Mesenchymal stem cell (in vitro differentiated cells and primary cell): ENCODE results near the gene SGPP2. TPM values are rescaled to one million over a fixed set of nuclear protein-coding genes. Genes with fewer than 3 reads are reported as not detected.
A peak's percentile ranks its signal among the peaks of the same experiment; 100 is the strongest.

ENCODE experiments used
- DNase-seq: peaks from one replicate; pipeline ENCODE4 v3.0.0-alpha.2; 2013
- H2AFZ ChIP-seq: one replicate; pipeline ENCODE4 v1.6.1; 2013; ENCODE audit warnings: low read depth, mild to moderate bottlenecking, control low read depth, inconsistent platforms, low read length, moderate library complexity
- H2AK5ac ChIP-seq: 2 replicates; pipeline ENCODE4 v1.6.1; 2013; ENCODE audit warnings: low read length, moderate library complexity, mild to moderate bottlenecking, inconsistent platforms; ENCODE audit not compliant: severe bottlenecking
- H2BK120ac ChIP-seq: one replicate; pipeline ENCODE4 v1.6.1; 2013; ENCODE audit warnings: low read depth, mild to moderate bottlenecking, inconsistent platforms, low read length, moderate library complexity
- H2BK12ac ChIP-seq, 2 experiments: one replicate each; pipeline ENCODE4 v1.6.1; 2013; ENCODE audit warnings: inconsistent platforms in 2 of 2, low read length in 2 of 2, mild to moderate bottlenecking in 2 of 2, moderate library complexity in 2 of 2, control low read depth in 1 of 2
- H2BK15ac ChIP-seq: one replicate; pipeline ENCODE4 v1.6.1; 2013; ENCODE audit warnings: mild to moderate bottlenecking, low read depth, inconsistent platforms; ENCODE audit not compliant: poor library complexity, severe bottlenecking
- H2BK5ac ChIP-seq: 2 replicates; pipeline ENCODE4 v1.6.1; 2013; ENCODE audit warnings: low read depth, mild to moderate bottlenecking, low read length, control low read depth, inconsistent platforms; ENCODE audit not compliant: poor library complexity, severe bottlenecking
- H3K14ac ChIP-seq, 2 experiments: one replicate each; pipeline ENCODE4 v1.6.1; 2013; ENCODE audit warnings: inconsistent platforms in 2 of 2, low read length in 2 of 2, control low read depth in 1 of 2, mild to moderate bottlenecking in 1 of 2, moderate library complexity in 1 of 2
- H3K18ac ChIP-seq, 2 experiments: one replicate each; pipeline ENCODE4 v1.6.1; 2013; ENCODE audit warnings: inconsistent platforms in 2 of 2, low read length in 2 of 2, control low read depth in 1 of 2, low read depth in 1 of 2, mild to moderate bottlenecking in 1 of 2
- H3K23ac ChIP-seq, 2 experiments: one replicate each; pipeline ENCODE4 v1.6.1; 2013; ENCODE audit warnings: inconsistent platforms in 2 of 2, low read length in 2 of 2, mild to moderate bottlenecking in 2 of 2, moderate library complexity in 2 of 2, control low read depth in 1 of 2
- H3K27ac ChIP-seq: 2 replicates; pipeline ENCODE4 v1.5.1; 2013; ENCODE audit warnings: mild to moderate bottlenecking, moderate library complexity, low read length, control low read depth, inconsistent platforms; ENCODE audit not compliant: poor library complexity, severe bottlenecking
- H3K27me3 ChIP-seq, 2 experiments: 2 replicates each; pipeline versions ENCODE4 v1.6.1 to v1.7.0; 2013; ENCODE audit warnings: low read length in 2 of 2, mild to moderate bottlenecking in 2 of 2, moderate library complexity in 2 of 2, control low read depth in 1 of 2, inconsistent platforms in 1 of 2; ENCODE audit not compliant: control insufficient read depth in 1 of 2, insufficient read depth in 1 of 2
- H3K36me3 ChIP-seq, 2 experiments: 2 replicates each; pipeline versions ENCODE4 v1.6.1 to v1.7.0; 2013; ENCODE audit warnings: low read length in 2 of 2, control low read depth in 1 of 2, inconsistent platforms in 1 of 2, low read depth in 1 of 2, mild to moderate bottlenecking in 1 of 2; ENCODE audit not compliant: insufficient read depth in 2 of 2, control insufficient read depth in 1 of 2
- H3K4ac ChIP-seq, 2 experiments: one replicate each; pipeline ENCODE4 v1.6.1; 2013; ENCODE audit warnings: inconsistent platforms in 2 of 2, low read length in 2 of 2, mild to moderate bottlenecking in 2 of 2, moderate library complexity in 2 of 2, control low read depth in 1 of 2, low read depth in 1 of 2
- H3K4me1 ChIP-seq: 2 replicates; pipeline ENCODE4 v1.6.1; 2013; ENCODE audit warnings: low read depth, low read length, control low read depth; ENCODE audit not compliant: control insufficient read depth, insufficient read depth
- H3K4me2 ChIP-seq: 2 replicates; pipeline ENCODE4 v1.6.1; 2013; ENCODE audit warnings: low read length, mild to moderate bottlenecking, inconsistent platforms; ENCODE audit not compliant: poor library complexity, severe bottlenecking
- H3K4me3 ChIP-seq, 2 experiments: 2 replicates each; pipeline versions ENCODE4 v1.5.1 to v1.7.0; 2013; ENCODE audit warnings: low read length in 2 of 2, mild to moderate bottlenecking in 2 of 2, control low read depth in 1 of 2, low read depth in 1 of 2; ENCODE audit not compliant: insufficient read depth in 1 of 2
- H3K79me1 ChIP-seq: replicated peaks from 2 replicates; pipeline ENCODE4 v1.6.1; 2013; ENCODE audit warnings: mild to moderate bottlenecking, control low read depth, low read length, inconsistent platforms; ENCODE audit not compliant: poor library complexity, severe bottlenecking
- H3K9ac ChIP-seq: 2 replicates; pipeline ENCODE4 v1.7.0; 2013; ENCODE audit warnings: mild to moderate bottlenecking, low read length, moderate library complexity
- H3K9me3 ChIP-seq: 2 replicates; pipeline ENCODE4 v1.7.0; 2013; ENCODE audit warnings: mild to moderate bottlenecking, low read length; ENCODE audit not compliant: control insufficient read depth
- H4K8ac ChIP-seq: one replicate; pipeline ENCODE4 v1.6.1; 2013; ENCODE audit warnings: inconsistent platforms, mild to moderate bottlenecking, low read length, moderate library complexity
- H4K91ac ChIP-seq: one replicate; pipeline ENCODE4 v1.6.1; 2013; ENCODE audit warnings: mild to moderate bottlenecking, low read length, inconsistent platforms
- WGBS: methylation state at CpG from one replicate; pipeline ENCODE4 v1.1.7; 2013; ENCODE audit warnings: mixed read lengths; 5-methylcytosine and 5-hydroxymethylcytosine counted together
- polyA plus RNA-seq, 2 experiments: library from polyadenylated mRNA; stranded (reverse); fragments of 200-250 nt; gene quantifications; one replicate each; pipeline ENCODE4 v1.2.3, GENCODE V29; 2013

SGPP2 gene
- 0.03 TPM for polyA plus RNA-seq (2013, experiment 1 of 2)
- polyA plus RNA-seq (2013, experiment 2 of 2), result 0.04 TPM

- no peak within 1 kb of the TSS for H2BK12ac ChIP-seq
- no peak within 1 kb of the TSS for H3K4ac ChIP-seq
- H2BK15ac ChIP-seq, result peak within 1 kb of the TSS; percentile 68
- peaks cover 36 to 58% of the 10 kb centered on the region in 2 experiments for H3K27me3 ChIP-seq
- DNase-seq, result no peak
- no peak within 1 kb of the TSS for H4K8ac ChIP-seq
- peak within 1 kb of the TSS in 1 of 2 experiments; percentile 29 for H3K18ac ChIP-seq
- H3K23ac ChIP-seq, result peak within 1 kb of the TSS in 1 of 2 experiments; percentile 36
- no peak within 1 kb of the TSS for H2BK5ac ChIP-seq
- no peak within 1 kb of the TSS for H3K9ac ChIP-seq
- H2AFZ ChIP-seq, result no peak within 1 kb of the TSS
- H2AK5ac ChIP-seq, result no peak within 1 kb of the TSS
- no peaks in the 10 kb centered on the region for H3K36me3 ChIP-seq
- under 1% methylated on average over 29 of the region's 61 CpGs for WGBS
- no peak within 1 kb of the TSS for H3K14ac ChIP-seq
- H3K9me3 ChIP-seq, result peaks cover 5% of the 10 kb centered on the region
- no peak within 1 kb of the TSS for H2BK120ac ChIP-seq
- peak within 1 kb of the TSS; percentile 90 for H3K4me2 ChIP-seq
- H3K79me1 ChIP-seq, result no peaks in the 10 kb centered on the region
- no peak within 1 kb of the TSS for H4K91ac ChIP-seq
- peak within 1 kb of the TSS in 1 of 2 experiments; percentile 48 for H3K4me3 ChIP-seq
- H3K27ac ChIP-seq, result no peak within 1 kb of the TSS
- peaks cover 17% of the 10 kb centered on the region for H3K4me1 ChIP-seq
Observed at GRCh38 chr2:222424276-222424728, at the start of gene SGPP2. Gene SGPP2, plus strand, starts transcription at chr2:222424543. Its CDS starts 60 bp downstream, at chr2:222424603.

- no CpG with 5 or more reads among the region's 1 CpG for WGBS
- H3K4me1 ChIP-seq, result no peaks in the 10 kb centered on the region
- H2BK120ac ChIP-seq, result no peak overlapping the region
Observed at GRCh38 chr2:222375798-222376197, 48.5 kb upstream of the SGPP2 start.

GRCh38 chr2:222380456-222380855 is 43.9 kb upstream of the SGPP2 start:
- no peak overlapping the region for H2AFZ ChIP-seq
- no peak overlapping the region for H3K4me2 ChIP-seq
- no peak overlapping the region for H2BK5ac ChIP-seq
- no peak overlapping the region for H2BK120ac ChIP-seq
- no peak overlapping the region for H2BK15ac ChIP-seq
- no peak for DNase-seq
- H3K36me3 ChIP-seq, result no peaks in the 10 kb centered on the region
- no peak overlapping the region for H3K14ac ChIP-seq
- WGBS, result 83% methylated on average over 1 of the region's 2 CpGs
- H4K8ac ChIP-seq, result no peak overlapping the region
- H2BK12ac ChIP-seq, result no peak overlapping the region
- no peaks in the 10 kb centered on the region for H3K9me3 ChIP-seq
- no peaks in the 10 kb centered on the region for H3K27me3 ChIP-seq
- no peak overlapping the region for H3K23ac ChIP-seq
- no peaks in the 10 kb centered on the region for H3K4me1 ChIP-seq
- H4K91ac ChIP-seq, result no peak overlapping the region
- no peaks in the 10 kb centered on the region for H3K79me1 ChIP-seq
- H3K4me3 ChIP-seq, result no peak overlapping the region
- no peak overlapping the region for H3K18ac ChIP-seq
- no peak overlapping the region for H2AK5ac ChIP-seq
- no peak overlapping the region for H3K9ac ChIP-seq
- no peak overlapping the region for H3K4ac ChIP-seq
- no peak overlapping the region for H3K27ac ChIP-seq

More at GRCh38 chr2:222375798-222376197, 48.5 kb upstream of the SGPP2 start:
- no peak overlapping the region for H4K8ac ChIP-seq
- no peak overlapping the region for H3K23ac ChIP-seq
- no peak overlapping the region for H2BK12ac ChIP-seq
- no peaks in the 10 kb centered on the region for H3K27me3 ChIP-seq
- H2AFZ ChIP-seq, result no peak overlapping the region
- DNase-seq, result no peak
- no peak overlapping the region for H3K4ac ChIP-seq
- no peak overlapping the region for H2BK5ac ChIP-seq
- H3K4me3 ChIP-seq, result no peak overlapping the region
- no peak overlapping the region for H3K18ac ChIP-seq
- no peak overlapping the region for H3K4me2 ChIP-seq
- no peak overlapping the region for H3K27ac ChIP-seq
- H2AK5ac ChIP-seq, result no peak overlapping the region
- H3K9me3 ChIP-seq, result peaks cover 5% of the 10 kb centered on the region
- H3K9ac ChIP-seq, result no peak overlapping the region
- no peaks in the 10 kb centered on the region for H3K79me1 ChIP-seq
- no peak overlapping the region for H3K14ac ChIP-seq
- H2BK15ac ChIP-seq, result no peak overlapping the region
- no peak overlapping the region for H4K91ac ChIP-seq
- H3K36me3 ChIP-seq, result no peaks in the 10 kb centered on the region

GRCh38 chr2:222381566-222381965 is 42.8 kb upstream of the SGPP2 start:
- Histone ChIP-seq H2AK5ac (no peak overlapping the region), H3K14ac (no peak overlapping the region), H3K9me3 (no peaks in the 10 kb centered on the region), H3K27ac (no peak overlapping the region), H3K18ac (no peak overlapping the region), H4K8ac (no peak overlapping the region), H2BK15ac (no peak overlapping the region), H4K91ac (no peak overlapping the region), H3K4me1 (no peaks in the 10 kb centered on the region), H3K4ac (no peak overlapping the region), H3K79me1 (no peaks in the 10 kb centered on the region), H2BK5ac (no peak overlapping the region), H3K23ac (no peak overlapping the region), H2BK120ac (no peak overlapping the region), H3K4me2 (no peak overlapping the region), H3K27me3 (no peaks in the 10 kb centered on the region), H3K4me3 (no peak overlapping the region), H3K9ac (no peak overlapping the region), H3K36me3 (no peaks in the 10 kb centered on the region), H2BK12ac (no peak overlapping the region), H2AFZ (no peak overlapping the region)
- WGBS, result 63% methylated on average over 2 of the region's 3 CpGs
- no peak for DNase-seq
